Fibroblast of skin of left biceps (primary cell): Measurements from ENCODE around the gene CCDC138.

ENCODE experiments used
- DNase-seq, 2 experiments: peaks; one replicate each; pipeline ENCODE4 v3.0.0-alpha.2; 2013; ENCODE audit warnings: low read depth in 2 of 2

CCDC138 gene

GRCh38 chr2:108919571-108920373 is 133.2 kb downstream of the CCDC138 start:
- DNase-seq = no peak

DNA sequence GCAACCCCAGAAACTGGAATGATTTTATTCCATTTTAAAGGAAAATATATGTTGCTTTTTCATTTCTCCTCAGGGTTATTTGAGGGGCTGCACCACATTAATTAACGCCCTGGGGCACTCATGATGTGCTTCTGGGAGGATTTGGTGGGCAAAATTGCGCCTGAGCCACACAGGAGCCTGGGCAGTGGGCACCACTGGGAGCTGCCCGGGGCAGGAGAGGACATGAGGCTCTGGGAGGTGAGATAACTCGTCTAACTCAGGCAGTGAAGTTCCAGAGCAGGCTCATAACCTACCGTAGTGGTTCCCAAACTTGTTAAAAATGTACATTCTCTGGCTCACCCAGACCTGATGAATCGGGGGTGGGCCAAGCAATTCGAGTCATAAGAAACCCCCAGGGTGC is 134.1 kb downstream of the CCDC138 start:
- no peak for DNase-seq

- DNase-seq = no peak
Measured at GRCh38 chr2:108921096-108922030, 134.8 kb downstream of the CCDC138 start.

DNA sequence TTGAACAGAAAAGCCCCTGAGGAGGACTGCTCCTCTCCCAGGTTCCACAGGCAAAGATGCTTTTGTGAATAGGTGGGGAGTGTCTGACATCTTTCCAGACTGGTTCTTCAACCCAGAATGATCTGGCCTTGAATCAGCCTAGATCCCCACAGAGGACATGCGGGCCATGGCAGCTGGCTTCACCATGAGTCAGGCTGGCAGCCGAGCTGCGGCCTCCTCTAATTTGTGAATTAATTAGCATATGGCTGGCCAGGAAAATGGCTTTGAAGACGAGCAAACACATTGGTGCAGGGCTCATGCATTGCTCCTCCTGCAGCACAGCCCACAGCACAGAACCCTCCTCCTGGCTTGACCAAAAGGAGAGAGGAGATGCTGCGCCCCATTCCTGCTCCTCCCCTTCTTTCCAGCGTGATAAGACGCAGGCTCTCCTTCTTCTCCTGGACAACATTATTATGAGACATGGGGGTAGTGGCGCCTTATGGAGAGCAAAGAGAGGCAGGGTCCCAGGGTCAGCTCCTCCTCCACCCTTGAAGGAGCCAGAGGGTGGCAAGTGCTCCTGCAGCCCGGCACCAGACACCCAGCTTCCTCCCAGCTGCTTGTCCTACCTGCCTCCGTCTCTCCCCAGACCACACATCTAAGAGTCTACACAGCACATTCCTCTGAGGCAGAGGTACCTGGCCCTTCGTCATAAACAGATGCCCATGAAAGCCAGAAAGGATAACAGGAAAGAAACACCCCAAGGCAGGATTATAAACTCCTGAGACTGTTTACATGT is 135.8 kb downstream of the CCDC138 start:
- no peak for DNase-seq

DNA sequence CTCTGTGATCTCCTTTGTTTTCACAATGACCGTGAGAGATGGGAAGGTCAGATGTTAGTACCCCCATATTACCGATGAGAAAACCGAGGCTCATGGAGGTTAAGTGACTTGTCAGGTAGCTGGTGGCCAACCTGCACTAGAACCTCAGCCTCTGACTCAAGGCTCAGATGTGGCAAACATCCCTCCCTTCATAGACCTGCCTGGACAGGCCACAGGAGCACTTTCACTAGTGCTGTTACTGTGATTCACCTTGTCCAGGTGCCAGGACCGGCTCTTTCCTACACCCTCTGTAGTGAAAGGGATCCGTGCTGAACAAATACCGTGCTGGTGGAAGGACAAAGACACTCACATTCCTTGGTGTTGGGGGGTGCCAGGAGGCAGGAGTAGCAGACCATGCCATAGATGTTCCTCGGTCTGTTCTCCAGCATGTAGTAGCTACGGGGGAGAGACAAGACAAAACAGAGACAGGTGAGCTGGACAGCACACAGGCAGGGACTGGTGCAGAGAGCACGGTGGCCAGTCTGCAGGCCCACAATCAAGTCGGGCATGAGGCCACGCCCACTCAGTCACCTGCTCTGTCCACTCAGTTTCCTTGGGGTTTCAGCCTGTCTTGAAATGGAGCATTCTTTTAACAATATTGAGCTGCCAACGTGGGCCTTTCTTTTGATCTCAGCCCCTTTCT is 136.6 kb downstream of the CCDC138 start:
- no peak for DNase-seq

GRCh38 chr2:108923736-108924579 is 137.4 kb downstream of the CCDC138 start:
- no peak for DNase-seq

DNA sequence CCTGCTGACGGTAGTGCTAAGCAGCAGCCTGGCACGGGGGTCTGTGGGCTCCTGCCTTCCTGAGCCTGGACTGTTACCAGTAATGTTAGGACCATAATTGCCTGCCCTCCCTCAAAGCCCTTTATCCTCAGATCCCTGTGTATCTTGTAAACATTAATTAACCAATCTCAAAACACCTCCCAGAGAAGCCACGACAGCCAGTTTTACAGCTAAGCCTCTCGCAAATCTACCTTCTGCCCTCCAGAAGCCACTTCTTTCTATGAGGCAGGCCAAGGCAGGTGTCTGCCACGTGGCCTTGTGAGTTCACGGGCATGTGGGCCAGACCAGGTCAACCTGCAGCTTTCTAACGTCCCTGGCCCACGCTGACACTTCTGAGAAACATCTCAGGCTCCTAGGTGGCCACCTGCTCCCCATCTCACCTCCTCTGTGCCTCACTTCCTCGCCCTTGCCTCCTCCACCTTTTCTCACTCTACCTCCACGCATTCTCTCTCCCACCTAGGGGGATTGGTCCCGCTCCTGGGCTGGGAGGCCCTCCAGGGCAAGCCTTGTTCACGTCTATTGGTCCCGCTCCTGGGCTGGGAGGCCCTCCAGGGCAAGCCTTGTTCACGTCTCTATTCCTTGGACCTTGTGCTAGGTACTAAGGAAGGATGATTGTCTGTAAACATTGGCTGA is 138.1 kb downstream of the CCDC138 start:
- no peak for DNase-seq

DNA sequence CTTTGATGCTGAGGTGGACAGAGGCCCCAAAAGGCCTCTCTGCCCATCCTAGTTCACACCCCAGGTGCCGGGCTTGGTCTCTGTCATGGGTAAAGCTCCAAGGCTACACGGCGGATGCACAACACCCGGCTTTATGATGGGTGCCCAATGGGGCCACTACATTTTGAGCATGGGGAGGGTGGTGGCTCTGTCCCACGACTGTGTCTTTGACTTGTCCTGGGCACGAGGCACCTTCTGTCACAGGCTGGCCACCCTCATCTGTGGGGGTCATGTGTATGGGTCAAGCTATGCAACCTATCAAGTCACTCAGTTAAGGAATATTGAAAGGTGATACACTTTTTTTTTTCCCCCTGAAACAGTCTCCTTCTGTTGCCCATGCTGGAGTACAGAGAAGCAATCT is 138.7 kb downstream of the CCDC138 start:
- no peak for DNase-seq

DNA sequence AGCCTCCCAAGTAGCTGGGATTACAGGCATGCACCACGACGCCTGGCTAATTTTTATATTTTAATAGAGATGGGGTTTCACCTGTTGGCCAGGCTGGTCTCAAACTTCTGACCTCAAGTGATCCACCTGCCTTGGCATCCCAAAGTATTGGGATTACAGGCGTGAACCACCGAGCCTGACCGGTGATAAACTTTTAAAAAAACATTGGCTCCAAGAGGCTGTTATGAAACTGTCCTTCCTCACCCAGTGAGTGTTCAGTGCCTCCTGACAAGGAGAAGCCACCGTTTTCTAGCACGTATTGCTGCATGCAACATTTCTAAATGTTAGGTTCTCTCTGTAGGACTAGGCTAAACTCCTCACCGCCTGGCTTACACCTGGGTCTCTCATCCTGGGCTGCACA is 139.2 kb downstream of the CCDC138 start:
- no peak for DNase-seq
